DMS114 treated with DMSO at 0.1 percent for 48 hours (cell line): Measurements from ENCODE around the gene LITAF.
"Not testable (repeated sequence)": the region's sequence is repeated elsewhere in the genome, so short reads cannot be mapped to it uniquely, and the experiment has no call there.

Experiments used
- DNase-seq: peaks from one replicate; lab custom pipeline; 2025; ENCODE audit not compliant: unreplicated experiment; lab: John Stamatoyannopoulos, UW

Gene LITAF

DNA sequence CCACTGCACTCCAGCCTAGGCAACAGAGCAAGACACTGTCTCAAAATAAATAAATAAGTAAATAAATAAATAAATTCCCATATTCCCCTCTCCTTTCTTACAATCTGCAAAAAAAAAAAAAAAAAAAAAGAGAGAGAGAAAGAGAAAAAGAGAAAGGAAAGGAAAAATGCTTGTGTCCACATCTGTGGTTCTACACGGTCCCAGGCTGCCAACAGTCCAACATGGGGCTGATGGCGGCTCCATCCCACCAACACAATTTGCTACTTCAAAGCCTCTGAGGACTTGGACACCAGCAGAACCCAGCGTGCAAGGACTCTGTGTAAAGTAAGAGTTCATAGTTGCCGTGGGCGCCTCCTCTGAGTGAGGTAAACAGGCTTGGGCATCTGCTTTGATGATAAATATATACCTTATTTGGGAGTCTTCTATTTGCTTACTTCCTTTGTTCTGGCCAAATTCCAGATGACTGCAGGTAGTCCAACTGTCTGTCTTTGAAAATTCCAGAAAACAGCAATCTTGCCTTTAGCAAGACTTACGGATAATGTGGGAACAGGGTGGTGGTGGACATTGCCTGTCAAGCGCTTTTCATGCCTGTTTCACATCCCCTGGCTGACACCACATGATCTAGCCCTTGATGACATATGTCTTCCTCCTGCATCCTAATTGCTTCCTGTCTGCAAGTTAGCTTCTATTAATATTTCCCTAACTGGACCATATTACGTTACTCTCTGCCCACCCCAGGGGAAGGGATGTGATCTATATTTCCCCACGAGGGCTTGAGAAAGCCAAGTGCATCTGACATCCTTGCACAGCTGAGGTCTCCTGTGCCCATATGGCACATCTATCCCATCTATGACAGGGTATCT lies 10.1 kb downstream of the LITAF start:
- no peak for DNase-seq

DNA sequence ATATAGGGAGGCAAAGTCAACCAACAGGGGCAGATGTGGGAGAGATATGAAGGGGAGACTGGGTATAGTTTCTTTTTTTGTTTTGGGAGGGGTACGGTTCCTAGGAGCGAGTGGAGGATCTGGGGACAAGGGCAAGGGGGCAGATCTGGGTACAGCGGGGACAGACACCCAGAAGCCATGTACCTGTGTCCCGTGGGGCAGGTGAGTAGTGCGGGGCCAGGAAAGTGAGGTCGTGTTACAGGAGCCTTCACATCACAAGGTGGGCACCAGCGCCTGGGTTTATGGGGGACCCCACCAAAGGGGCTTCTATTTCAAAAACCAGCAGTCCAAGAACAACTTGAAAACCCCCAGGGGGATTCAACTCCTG lies 11.5 kb downstream of the LITAF start:
- DNase-seq = no peak

DNA sequence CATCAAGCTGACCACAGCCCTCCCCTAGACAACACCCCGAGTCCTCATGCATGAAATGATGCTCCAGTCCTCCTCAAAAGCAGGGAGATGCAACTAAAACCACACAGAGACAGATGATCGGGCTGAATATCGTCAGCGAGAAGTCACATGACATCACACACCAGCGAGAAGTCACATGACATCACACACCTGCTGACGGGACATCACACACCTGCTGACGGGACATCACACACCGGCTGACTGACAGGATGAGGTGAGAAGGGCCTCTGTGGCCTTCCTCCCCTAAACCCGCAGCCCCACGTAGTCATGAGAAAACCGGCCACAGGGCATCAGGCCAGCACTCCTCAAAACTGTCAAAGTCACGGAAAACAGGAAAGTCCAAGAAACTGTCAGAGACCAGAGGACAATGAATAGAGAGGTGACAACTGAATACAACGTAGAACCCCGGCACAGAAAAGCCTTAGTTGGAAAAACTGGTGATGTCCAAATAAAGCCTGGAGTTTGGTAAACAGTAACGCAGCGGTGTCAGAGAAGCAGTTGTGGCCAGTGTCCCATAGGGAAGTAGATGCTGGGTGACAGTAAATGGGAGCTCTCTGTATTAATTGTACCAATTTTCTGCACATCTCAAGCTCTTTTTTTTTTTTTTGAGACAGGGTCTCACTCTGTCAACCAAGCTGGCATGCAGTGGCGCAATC lies 14.3 kb downstream of the LITAF start:
- DNase-seq = no peak

DNA sequence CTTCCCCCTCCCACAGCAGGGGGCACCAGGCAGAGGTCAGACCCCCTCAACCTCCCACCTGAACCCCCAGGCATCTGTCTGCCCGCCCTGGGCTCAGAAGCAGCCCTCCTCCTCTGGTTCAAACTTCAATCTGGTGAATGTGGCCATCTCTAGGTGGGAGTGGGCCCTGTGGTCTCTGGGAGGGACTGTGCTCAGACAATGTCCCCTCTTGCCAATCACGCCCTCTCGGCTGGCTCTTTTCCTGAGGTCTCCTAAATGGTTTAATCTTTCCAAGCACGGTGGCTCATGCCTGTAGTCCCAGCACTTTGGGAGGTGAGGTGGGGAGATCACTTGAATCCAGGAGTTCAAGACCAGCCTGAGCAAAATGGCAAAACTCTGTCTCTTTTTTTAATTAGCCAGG lies 15.2 kb downstream of the LITAF start:
- no peak for DNase-seq

DNA sequence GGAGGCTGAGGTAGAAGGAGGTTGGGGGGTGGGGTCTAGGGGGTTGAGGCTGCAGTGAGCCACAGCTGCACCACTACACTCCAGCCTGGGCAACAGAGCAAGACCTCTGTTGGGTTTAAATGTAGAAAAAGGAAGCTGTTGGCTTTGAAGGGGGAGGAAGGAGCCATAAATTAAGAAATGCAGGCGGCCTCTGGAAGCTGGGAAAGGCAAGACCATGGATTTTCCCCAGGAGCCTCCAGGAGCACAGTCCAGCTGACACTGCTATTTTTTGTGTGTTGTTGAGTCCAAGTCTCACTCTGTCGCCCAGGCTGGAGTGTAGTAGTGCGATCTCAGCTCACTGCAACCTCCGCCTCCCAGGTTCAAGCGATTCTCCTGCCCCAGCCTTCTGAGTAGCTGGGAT lies 15.9 kb downstream of the LITAF start:
- no peak for DNase-seq

DNA sequence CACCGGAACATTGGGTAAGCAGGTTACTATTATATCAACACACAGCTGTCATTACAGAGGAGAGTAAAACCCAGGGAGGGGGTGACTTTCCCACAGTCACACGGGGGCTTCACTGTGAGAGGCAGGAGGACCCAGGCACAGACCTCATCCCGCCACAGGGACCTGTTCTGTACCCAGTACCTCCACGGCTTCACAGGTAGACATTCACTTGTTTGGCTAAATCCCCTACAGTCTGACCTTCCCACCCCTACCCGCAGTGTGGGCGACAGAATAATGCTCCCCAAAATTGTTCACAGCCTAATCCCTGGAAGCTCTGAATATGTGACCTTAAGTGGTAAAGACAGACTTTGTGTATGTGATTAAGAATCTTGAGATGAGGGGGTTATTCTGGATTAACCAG lies 16.5 kb downstream of the LITAF start:
- no peak for DNase-seq

DNA sequence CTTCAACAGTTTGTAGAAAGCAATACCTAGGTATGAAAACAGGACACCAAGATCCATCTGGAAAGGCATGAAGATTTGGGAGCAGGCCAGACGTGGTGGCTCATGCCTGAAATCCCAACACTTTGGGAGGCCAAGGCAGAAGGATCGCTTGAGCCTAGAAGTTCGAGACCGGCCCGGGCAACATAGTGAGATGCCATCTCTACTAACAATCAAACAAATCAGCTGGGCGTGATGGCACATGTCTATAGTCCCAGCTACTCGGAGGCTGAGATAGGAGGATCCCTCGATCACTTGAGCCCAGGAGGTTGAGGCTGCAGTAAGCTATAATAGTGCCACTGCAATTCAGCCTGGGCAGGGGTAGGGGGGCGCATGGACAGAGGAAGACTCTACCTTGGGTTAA lies 20.3 kb downstream of the LITAF start:
- no peak for DNase-seq

DNA sequence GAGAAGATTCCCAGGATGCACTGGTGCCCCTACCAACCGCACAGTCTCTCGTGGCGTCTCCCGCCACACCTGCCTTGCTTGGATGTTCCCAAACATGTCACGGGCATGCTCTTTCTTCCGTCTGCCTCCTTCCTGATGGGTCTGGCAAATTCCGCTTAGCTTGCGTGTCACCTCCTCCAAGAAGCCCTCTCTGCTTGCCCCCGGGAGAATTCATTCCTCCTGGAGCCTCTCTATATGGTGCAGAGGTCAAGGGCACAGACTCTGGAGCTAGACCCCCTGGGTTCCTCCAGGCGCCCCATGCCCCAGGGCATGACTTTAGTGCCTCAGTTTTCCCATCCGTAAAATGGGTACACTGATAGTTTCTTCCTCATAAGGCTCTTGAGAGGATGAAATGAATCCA lies 21.1 kb downstream of the LITAF start:
- DNase-seq = no peak

DNA sequence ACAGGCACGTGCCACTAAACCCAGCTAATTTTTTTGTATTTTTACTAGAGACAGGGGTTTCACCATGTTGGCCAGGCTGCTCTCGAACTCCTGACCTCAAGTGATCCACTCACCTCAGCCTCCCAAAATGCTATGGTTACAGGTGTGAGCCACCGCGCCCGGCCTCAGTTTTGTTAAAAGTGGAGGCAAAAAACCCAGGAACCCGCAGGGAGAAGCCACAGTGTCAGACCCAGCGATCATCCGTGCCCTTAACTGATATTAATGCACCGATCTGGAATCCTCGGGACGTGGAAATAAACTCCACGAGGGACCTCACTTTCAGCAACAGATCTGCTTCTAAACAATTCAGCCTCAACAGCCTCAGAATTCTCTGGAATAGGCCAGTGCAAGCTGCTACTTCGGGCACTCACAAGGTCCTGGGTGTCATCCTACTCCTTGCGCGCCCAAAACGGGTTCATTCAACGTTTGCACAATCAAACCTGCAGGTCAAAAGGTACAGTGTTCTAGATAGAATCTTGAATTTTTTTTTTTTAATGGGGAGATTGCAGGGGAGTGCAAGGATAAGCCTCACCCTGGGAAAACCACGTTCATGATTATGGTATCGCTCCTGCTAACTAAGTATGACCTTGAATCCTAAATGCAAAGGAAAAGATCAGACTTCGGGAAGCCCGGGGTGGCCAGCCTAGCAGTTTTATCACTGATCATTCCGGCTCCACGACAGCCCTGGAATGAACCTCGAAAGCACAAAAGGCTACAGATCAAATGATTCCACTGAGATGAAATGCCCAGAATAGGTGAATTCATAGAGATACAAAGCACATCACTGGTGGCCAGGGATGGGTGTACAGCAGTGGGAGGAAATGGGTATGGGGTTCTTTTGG lies 22.4 kb downstream of the LITAF start:
- DNase-seq = no peak

DNA sequence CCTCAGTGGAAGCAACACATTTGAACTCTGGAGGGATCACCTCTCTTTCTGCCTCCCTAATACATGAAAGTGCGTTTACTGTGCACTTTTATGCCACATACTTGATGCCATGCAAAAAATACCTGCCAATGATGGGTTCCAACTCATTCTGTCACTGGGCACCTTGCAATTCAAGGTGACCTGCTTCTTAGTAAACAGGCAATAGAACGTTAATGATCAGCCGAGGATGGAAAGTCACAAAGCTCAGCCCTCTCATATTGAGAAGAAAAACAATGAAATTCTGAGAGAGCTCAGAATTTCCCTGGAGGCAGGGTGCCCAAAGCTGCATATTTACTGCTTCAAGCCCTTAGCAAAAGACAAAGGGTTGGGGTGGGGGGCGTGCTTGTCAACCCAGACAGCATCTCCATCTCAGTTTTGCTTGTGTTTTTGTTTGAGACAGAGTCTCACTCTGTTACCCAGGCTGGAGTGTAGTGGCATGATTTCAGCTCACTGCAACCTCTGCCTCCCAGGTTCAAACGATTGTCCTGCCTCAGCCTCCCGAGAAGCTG lies 23.2 kb downstream of the LITAF start:
- DNase-seq = no peak

DNA sequence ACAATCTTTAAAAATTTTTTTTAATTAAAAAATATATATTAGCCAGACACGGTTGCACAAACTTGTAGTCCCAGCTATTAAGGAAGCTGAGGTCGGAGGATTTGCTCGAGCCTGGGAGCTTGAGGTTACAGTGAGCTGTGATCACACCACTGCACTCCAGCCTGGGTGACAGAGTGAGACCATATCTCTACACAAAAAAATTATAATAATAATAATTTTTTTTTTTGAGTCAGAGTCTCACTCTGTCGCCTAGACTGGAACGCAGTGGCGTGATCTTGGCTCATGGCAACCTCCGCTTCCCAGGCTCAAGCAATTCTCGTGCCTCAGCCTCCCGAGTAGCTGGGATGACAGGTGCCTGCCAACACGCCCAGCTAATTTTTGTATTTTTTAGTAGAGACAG lies 23.8 kb downstream of the LITAF start:
- no peak for DNase-seq

DNA sequence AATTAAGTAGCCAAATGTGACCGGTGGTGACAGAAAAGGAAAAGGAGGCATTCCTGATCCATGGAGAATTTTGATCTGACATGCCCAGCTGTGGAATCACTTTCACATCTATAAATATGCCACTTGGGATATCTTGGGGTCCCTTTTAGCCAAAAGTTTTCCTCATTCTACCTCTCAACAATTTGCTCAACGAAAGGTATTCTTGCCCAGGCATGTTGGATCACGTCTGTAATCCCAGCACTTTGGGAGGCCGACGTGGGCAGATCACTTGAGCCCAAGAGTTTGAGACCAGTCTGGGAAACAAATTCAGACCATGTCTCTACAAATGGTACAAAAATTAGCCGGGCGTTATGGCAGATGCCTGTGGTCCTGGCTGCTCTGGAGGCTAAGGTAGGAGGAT lies 24.3 kb downstream of the LITAF start:
- DNase-seq = no peak

DNA sequence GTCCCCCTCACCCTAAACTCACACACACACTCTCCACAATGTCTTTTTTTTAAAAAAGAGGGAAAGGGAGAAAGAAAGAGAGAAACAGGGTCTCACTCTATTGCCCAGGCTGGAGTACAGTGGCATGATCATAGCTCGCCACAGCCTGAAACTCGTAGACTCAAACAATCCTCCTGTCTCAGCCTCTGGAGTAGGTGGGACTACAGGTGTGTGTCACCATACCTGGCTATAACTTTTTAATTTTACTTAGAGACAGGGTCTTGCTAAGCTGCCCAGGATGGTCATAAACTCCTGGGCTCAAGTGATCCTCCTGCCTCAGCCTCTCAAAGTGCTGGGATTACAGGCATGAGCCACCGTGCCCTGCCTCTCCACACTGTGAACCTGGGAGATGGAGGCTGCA lies 24.9 kb downstream of the LITAF start:
- DNase-seq = no peak

DNA sequence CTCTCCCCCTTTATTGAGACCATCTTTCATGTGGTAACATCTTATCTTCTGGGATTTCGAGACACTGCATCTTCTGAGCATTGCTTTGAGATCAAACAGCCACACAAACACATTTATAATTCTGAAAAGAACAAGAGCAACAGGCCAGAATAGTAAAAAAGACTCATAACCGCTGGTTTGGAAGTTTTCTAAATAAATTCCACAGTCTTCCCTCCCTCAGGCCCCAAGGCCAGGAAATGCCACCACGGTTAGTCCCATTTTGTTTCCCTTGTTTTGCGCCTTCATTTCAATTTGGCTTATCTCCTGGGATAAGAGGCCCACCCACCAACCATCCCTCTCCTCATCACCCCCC lies 25.3 kb downstream of the LITAF start:
- DNase-seq = no peak

DNA sequence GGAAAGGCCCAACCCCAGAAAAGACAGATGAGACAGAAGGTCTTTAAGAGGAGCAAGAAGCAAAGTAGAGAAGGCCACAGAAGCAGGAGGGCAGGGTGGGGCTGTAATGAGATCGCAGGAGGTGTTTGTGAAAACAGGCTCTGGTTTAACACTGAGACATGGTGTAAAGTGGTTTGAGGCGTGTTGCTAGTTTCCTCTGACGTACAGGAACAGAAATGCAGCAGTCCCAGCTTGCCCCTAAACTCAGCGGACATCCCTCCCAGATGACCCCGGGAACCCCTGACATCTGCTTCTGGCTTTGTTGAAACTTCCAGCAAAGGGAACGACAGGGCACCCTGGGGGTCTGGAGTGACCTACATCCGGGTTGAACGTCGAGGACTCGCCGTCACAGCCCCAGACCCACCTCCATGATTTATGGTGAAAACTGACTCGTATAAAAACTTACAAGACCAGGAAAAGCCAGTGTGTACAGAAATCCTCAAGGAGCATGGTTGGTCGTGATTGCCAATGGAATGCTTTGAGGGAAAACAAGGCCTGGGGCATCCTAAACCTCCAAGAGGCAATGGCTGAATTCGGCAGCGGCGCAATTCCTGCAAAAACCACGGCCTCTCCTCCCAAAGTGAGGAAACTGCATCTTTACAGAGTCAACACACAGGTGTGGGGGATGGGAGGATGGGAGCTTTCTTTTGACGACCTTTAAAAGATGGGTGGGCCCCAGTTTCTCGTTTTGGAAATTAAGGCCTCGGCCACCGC lies 25.8 kb downstream of the LITAF start:
- no peak for DNase-seq

DNA sequence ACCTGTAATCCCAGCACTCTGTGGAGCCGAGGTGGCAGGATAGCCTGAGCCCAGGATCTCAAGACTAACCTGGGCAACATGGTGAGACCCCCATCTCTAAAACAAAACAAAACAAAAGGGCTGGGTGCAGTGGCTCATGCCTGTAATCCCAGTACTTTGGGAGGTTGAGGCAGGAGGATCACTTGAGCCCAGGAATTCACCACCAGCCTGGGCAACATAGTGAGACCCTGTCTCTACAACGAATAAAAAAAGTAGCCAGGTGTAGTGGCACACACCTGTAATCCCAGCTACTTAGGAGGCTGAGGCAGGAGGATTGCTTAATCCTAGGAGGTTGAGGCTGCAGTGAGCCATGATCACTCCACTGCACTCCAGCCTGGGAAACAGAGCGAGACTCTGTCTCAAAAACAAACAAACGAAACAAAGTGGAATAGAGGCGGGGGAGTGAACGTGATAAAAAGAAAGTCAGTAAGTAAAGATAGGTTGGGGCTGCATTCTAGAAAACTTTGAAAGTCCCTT lies 28.4 kb downstream of the LITAF start:
- DNase-seq = not testable (repeated sequence)

DNA sequence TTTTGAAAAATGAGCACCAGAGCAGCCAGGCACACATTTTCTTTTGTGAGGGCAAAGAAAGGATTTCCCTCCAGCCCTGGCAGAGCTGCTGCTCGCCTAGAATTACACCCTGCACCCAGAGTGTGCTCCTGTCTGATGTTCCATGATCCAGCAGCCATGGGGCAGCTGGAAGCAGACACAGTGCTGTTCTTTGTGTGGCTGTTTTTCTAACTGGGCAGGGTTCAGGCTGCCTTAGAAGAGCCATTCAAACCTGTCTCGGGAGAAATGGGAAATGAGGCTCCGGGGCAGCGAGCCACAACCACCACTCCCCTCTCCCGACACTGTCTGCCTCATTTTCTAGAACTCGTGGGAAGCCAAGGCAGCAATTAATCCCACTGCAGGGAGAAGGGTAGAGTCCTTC lies 28.9 kb downstream of the LITAF start:
- no peak for DNase-seq

DNA sequence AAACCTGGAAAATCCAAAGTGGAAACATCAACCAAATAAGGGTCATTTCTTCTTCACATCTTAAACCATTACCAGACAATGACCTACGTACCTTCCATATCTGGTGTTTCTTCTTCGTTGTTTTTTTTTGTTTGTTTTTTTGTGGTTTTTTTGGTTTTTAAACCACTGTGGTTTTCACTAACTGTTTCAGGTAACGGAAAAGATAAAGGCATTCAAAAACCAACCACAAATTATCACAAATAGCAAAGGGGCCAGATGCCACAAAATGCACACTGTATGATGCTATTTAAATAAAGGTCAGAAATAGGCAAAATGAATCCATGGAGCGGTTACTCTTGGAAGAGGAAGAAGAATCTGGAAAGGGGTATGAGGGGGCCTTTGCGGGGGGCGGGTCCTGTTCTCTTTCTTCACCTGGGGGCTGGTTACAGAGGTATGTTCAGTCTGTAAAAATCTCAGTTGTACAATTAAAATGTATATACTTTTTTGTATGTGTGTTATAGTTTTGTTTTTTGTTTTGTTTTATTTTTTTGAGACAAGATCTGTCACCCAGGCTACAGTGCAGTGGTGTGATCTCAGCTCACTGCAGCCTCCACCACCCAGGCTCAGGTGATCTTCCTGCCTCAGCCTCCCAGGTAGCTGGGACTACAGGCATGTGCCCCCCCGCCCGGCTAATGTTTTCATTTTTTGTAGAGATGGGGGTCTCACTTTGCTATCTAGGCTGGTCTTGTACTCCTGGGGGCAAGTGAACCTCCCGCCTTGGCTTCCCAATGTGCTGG lies 29.6 kb downstream of the LITAF start:
- no peak for DNase-seq

DNA sequence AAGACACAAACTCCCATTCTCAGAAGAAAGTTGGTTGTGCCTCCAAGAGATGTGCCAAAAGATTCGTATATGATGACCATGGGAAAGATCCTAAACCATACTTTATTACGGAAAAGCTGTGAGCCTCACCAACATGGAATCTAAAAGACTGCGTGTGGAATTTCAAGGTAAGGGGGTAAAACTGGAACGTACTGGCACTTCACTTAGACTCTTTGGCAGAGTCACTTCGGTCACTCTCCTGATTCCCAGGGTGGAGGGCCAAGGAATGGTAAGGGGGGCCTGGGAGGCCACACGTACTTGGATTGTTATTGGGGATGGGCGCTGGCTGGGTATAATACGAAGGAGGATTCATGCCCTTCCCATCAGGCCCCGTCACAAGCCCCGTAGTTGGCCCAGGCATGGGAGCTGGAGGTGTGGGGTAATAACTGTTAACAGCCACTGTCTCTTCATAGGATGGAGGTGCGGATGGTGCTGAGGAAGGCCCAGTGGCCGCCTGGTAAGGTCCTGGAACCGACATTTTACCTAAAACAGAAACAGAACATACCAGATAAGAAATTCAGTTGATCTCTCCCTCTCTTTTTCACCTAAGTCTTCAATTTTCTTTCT lies 30.4 kb downstream of the LITAF start:
- DNase-seq = no peak
